HFFc6 (cell line): ENCODE data around the gene RFLNA. TPM values are rescaled to one million over a fixed set of nuclear protein-coding genes. Genes with fewer than 3 reads are reported as not detected.

ENCODE experiments used
- DNase-seq: peaks from one replicate; pipeline ENCODE4 v3.0.0-alpha.2; 2018
- H3K27ac Mint-ChIP-seq: 2 replicates; pipeline ENCODE4 v1.8.0; 2020; ENCODE audit warnings: mild to moderate bottlenecking, mixed read lengths
- H3K27me3 Mint-ChIP-seq: 2 replicates; pipeline ENCODE4 v1.8.0; 2021; ENCODE audit warnings: mild to moderate bottlenecking, moderate library complexity, mixed read lengths; ENCODE audit not compliant: insufficient read depth
- H3K36me3 Mint-ChIP-seq: 2 replicates; pipeline ENCODE4 v1.8.0; 2021; ENCODE audit warnings: low read depth, mixed read lengths
- H3K4me1 Mint-ChIP-seq: 2 replicates; pipeline ENCODE4 v1.8.0; 2020; ENCODE audit warnings: low read depth, mixed read lengths
- H3K4me3 Mint-ChIP-seq: 2 replicates; pipeline ENCODE4 v1.8.0; 2020; ENCODE audit warnings: mild to moderate bottlenecking, moderate library complexity, mixed read lengths
- H3K9me3 Mint-ChIP-seq: 2 replicates; pipeline ENCODE4 v1.8.0; 2020; ENCODE audit warnings: mild to moderate bottlenecking, mixed read lengths
- total RNA-seq, 6 experiments: library from RNA; stranded (reverse); fragmentation: NEBNext Ultra II Directional; extraction: Animal tissue kit (Norgen Biotek cat#: 25700); gene quantifications; 2 replicates in 1 of 6; 3 replicates in 5 of 6; pipeline ENCODE4 v1.2.3, GENCODE V29; 2021
- TF ChIP-seq, protein P1 (sequence below): fragments of 200-600 bp; sonication (generic); IDR thresholded peaks from 2 replicates; pipeline ENCODE4 v1.5.0; 2021; ENCODE audit warnings: antibody characterized with exemption, mild to moderate bottlenecking

The RFLNA gene
- total RNA-seq, 6 experiments from 2014 or later = not detected

- H3K36me3 Mint-ChIP-seq = peaks cover 27% of the 10 kb centered on the region
- peaks cover 15% of the 10 kb centered on the region for H3K27me3 Mint-ChIP-seq
- H3K4me3 Mint-ChIP-seq = no peak overlapping the region; the same call in 1 of the 2 replicates
- H3K27ac Mint-ChIP-seq = no peak overlapping the region
- peaks cover 5% of the 10 kb centered on the region; the same call in 1 of the 2 replicates for H3K4me1 Mint-ChIP-seq
- H3K9me3 Mint-ChIP-seq = no peaks in the 10 kb centered on the region
- TF ChIP-seq, protein P1, sequence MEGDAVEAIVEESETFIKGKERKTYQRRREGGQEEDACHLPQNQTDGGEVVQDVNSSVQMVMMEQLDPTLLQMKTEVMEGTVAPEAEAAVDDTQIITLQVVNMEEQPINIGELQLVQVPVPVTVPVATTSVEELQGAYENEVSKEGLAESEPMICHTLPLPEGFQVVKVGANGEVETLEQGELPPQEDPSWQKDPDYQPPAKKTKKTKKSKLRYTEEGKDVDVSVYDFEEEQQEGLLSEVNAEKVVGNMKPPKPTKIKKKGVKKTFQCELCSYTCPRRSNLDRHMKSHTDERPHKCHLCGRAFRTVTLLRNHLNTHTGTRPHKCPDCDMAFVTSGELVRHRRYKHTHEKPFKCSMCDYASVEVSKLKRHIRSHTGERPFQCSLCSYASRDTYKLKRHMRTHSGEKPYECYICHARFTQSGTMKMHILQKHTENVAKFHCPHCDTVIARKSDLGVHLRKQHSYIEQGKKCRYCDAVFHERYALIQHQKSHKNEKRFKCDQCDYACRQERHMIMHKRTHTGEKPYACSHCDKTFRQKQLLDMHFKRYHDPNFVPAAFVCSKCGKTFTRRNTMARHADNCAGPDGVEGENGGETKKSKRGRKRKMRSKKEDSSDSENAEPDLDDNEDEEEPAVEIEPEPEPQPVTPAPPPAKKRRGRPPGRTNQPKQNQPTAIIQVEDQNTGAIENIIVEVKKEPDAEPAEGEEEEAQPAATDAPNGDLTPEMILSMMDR = no peak
- DNase-seq = no peak
Measured at GRCh38 chr12:124334266-124334665, 39.4 kb downstream of the RFLNA start.

GRCh38 chr12:124334976-124335375 lies 40.1 kb downstream of the RFLNA start:
- Mint-ChIP-seq H3K36me3 (peaks cover 20% of the 10 kb centered on the region), H3K9me3 (no peaks in the 10 kb centered on the region), H3K27me3 (peaks cover 15% of the 10 kb centered on the region), H3K27ac (no peak overlapping the region), H3K4me3 (no peak overlapping the region), H3K4me1 (peaks cover 5% of the 10 kb centered on the region; the same call in 1 of the 2 replicates)
- DNase-seq = no peak
- TF ChIP-seq, protein P1 = no peak

DNA sequence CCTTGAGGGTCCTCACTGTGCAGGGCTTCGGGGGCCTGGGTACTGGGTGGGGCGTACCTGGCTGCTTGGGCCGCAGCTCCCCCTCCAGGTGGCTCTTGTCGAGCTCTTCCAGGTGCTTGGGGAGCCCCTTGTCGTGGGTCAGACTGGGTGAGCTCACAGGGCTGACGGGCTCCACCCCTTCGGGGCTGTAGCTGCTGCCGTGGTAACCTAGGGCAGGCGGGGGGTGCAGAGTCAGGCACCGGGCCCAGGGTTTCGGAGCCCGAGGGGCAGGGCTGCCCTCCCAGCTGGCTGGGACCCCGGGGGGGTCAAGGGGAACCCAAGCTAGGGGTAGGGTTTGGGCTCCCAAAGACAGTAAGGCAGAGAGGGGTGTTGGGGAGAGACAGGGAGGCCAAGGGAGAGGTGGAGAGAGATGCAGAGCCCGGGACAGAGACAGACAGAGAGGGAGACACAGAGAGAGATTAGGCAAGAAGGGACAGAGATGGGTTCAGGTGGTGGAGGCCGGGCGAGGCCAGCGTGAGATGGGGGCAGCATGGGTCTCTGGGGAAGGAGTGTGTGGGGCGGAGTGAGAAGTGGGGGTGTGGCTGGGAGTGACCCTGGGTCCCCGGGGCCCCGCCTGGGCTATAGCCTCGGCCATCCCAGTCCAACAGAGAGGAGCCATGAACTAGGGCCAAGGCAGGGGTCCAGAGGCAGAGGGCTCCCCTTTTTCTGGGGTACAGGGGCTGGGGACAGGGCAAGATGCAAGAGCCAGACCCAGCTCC lies 40.7 kb downstream of the RFLNA start:
- Mint-ChIP-seq H3K27ac (no peak overlapping the region), H3K27me3 (peaks cover 19% of the 10 kb centered on the region), H3K9me3 (no peaks in the 10 kb centered on the region), H3K4me1 (peaks cover 5% of the 10 kb centered on the region; the same call in 1 of the 2 replicates), H3K36me3 (peaks cover 15% of the 10 kb centered on the region), H3K4me3 (no peak overlapping the region)
- no peak for DNase-seq
- TF ChIP-seq, protein P1 = no peak

DNA sequence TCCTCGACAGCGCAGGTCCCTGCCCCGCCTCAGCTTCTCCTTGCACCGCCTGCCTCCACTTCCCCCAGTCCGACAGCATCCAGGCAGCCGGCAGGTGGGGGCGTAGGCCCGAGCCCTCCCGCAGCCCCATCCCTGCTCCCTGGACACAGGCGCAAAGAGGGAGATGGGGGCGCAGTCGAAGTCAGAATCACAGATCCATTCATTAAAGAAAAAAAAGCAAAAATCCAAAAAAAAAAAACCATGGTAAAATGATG lies 41.2 kb downstream of the RFLNA start:
- Mint-ChIP-seq H3K4me1 (peaks cover 5% of the 10 kb centered on the region; the same call in 1 of the 2 replicates), H3K4me3 (no peak overlapping the region; the same call in 1 of the 2 replicates), H3K9me3 (no peaks in the 10 kb centered on the region), H3K27ac (no peak overlapping the region; the same call in 1 of the 2 replicates), H3K27me3 (peaks cover 22% of the 10 kb centered on the region), H3K36me3 (peaks cover 15% of the 10 kb centered on the region)
- TF ChIP-seq, protein P1 = no peak
- DNase-seq = no peak

DNA sequence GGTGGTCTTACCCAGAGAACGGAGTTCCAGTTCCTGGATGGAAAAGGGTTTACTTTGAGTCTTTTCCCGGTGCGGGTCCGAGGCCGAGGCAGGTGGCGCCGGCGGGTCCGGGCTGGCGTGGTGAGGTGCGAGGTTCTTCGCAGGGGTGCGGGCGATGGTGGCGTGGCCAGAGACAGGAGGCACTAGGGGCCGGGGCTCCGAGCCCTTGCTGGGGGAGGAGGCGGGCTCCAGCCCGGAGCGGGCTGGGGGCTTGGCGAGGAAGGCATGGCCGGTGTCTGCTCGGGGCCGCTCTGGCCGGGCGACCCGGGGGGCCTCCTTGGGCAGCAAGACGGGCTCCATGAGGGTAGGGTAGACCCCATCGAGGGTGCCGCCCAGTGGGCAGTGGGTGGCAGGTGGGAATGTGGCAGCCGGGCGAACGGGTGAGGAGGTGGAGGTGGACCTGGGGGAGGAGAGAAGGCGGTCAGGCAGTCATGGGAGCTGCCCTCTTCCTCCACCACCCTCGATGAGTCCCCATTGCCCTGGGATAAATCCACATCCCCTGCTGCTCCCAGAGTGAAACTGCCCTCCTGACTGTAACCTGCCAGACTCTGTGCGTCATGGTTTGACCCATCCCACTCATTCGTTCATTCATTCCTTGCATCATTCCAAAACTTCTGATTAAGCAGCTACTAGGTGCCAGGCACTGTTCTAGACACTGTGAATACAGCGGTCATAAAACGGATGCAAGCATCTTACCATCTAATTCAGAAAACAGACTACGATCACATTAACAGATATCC lies 42.0 kb downstream of the RFLNA start:
- Mint-ChIP-seq H3K4me3 (no peak overlapping the region; the same call in 1 of the 2 replicates), H3K4me1 (peaks cover 5% of the 10 kb centered on the region; the same call in 1 of the 2 replicates), H3K27me3 (peaks cover 23% of the 10 kb centered on the region), H3K36me3 (peaks cover 17% of the 10 kb centered on the region), H3K9me3 (no peaks in the 10 kb centered on the region), H3K27ac (peak overlapping the region; percentile 40)
- TF ChIP-seq, protein P1 = no peak
- DNase-seq = no peak
